ENCODE measurements around the gene SHE.

DNA sequence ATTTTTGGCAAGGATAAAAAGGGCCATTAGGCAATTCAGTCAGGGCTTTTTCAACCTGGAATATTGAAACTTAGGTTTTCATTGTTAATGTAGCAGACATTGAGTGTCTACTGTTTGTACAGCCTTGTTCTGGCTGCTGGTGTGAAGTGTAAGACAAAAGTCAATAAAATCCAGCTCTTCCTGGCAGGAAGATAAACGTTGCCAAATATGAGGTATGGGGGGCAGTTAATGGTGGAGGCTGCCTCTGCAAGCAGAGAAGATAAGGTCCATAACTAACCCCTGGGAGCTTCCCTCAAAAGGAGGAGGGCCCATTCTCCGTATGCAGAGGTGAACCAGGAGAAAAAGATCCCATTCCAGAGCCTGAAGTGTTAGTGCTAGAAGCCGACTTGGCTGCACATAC lies 19.5 kb upstream of the SHE start:
- TF ChIP-seq, protein P1, sequence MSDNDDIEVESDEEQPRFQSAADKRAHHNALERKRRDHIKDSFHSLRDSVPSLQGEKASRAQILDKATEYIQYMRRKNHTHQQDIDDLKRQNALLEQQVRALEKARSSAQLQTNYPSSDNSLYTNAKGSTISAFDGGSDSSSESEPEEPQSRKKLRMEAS (IDR thresholded peaks at IDR 0.05) = no peak
- TF ChIP-seq CEBPB (IDR thresholded peaks at IDR 0.05; ENCODE audit: low read depth) = no peak
- TF ChIP-seq, protein P2, sequence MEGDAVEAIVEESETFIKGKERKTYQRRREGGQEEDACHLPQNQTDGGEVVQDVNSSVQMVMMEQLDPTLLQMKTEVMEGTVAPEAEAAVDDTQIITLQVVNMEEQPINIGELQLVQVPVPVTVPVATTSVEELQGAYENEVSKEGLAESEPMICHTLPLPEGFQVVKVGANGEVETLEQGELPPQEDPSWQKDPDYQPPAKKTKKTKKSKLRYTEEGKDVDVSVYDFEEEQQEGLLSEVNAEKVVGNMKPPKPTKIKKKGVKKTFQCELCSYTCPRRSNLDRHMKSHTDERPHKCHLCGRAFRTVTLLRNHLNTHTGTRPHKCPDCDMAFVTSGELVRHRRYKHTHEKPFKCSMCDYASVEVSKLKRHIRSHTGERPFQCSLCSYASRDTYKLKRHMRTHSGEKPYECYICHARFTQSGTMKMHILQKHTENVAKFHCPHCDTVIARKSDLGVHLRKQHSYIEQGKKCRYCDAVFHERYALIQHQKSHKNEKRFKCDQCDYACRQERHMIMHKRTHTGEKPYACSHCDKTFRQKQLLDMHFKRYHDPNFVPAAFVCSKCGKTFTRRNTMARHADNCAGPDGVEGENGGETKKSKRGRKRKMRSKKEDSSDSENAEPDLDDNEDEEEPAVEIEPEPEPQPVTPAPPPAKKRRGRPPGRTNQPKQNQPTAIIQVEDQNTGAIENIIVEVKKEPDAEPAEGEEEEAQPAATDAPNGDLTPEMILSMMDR (IDR thresholded peaks at IDR 0.05 in 2 of 3, conservative IDR thresholded peaks at IDR 0.05 in 1 of 3; ENCODE audit: borderline replicate concordance in 1 of 3, insufficient read depth in 1 of 3, low read depth in 2 of 3, low read length in 2 of 3) = no peak
- TF ChIP-seq EGR1 (IDR thresholded peaks at IDR 0.05; ENCODE audit: low read depth) = no peak
- TF ChIP-seq JUND (IDR thresholded peaks at IDR 0.05) = no peak
- TF ChIP-seq EZH2 (IDR thresholded peaks at IDR 0.05) = no peak
- no peak for TF ChIP-seq ZNF274 (IDR thresholded peaks at IDR 0.05; ENCODE audit: low read depth, low read length)
